HepG2 (cell line): ENCODE results near the gene UGT1A8. TPM values are rescaled to one million over a fixed set of nuclear protein-coding genes. Genes with fewer than 3 reads are reported as not detected.
"Not testable (repeated sequence)": the region's sequence is repeated elsewhere in the genome, so short reads cannot be mapped to it uniquely, and the experiment has no call there.

ENCODE experiments used
- ATAC-seq: fragments of 200-7000 bp; cut with Tn5 transposase; 3 replicates; pipeline ENCODE4 v1.9.1; 2020; ENCODE audit warnings: mild to moderate bottlenecking, moderate library complexity
- BruUV-seq: library from RNA; stranded (reverse); fragments of 400-500 nt; replicated peaks from 2 replicates; lab custom pipeline; 2021; lab: Mats Ljungman, UMichigan
- CTCF ChIA-PET: fragments of 300-600 bp; formaldehyde crosslinking; extraction: SDS; loops from one replicate; lab custom pipeline; 2021; ENCODE audit warnings: low total read pairs, inconsistent platforms, low intra/inter-chr PET ratio; lab: Yijun Ruan, JAX
- POLR2A ChIA-PET: fragments of 350-600 bp; sonication (Branson Sonifier 250); formaldehyde crosslinking; loops from one replicate; lab custom pipeline; 2020; ENCODE audit warnings: antibody characterized with exemption, inconsistent platforms; lab: Yijun Ruan, JAX
- DNase-seq: peaks from one replicate; pipeline ENCODE4 v3.0.0-alpha.2; 2015; ENCODE audit warnings: low spot score
- FAIRE-seq: peaks from 3 replicates; lab custom pipeline; 2011; peaks lifted over from hg19 to GRCh38; lab: Jason Lieb, UNC
- H2AFZ ChIP-seq: one replicate; pipeline ENCODE4 v1.6.1; 2011; ENCODE audit warnings: low read length, inconsistent platforms
- H3K27ac ChIP-seq: fragments of 300-600 bp; 3 replicates; pipeline ENCODE4 v1.8.0; 2011; ENCODE audit warnings: mixed run types, mild to moderate bottlenecking, mixed read lengths, low read length, inconsistent platforms; ENCODE audit not compliant: insufficient read depth; ENCODE audit errors: extremely low read length
- H3K27me3 ChIP-seq, 2 experiments: fragments of 200-600 bp in 1 of 2; 2 replicates in 1 of 2; 3 replicates in 1 of 2; pipeline versions ENCODE4 v1.6.0 to v1.8.0; 2011; ENCODE audit warnings: low read length in 2 of 2, mild to moderate bottlenecking in 2 of 2, moderate library complexity in 2 of 2, inconsistent platforms in 1 of 2; ENCODE audit not compliant: insufficient read depth in 2 of 2, control insufficient read depth in 1 of 2
- H3K36me3 ChIP-seq, 2 experiments: fragments of 200-600 bp in 1 of 2; replicated peaks in 1 of 2; 2 replicates in 1 of 2; 3 replicates in 1 of 2; pipeline versions ENCODE4 v1.5.1 to v1.8.0; 2011; ENCODE audit warnings: low read length in 2 of 2, inconsistent platforms in 1 of 2; ENCODE audit not compliant: insufficient read depth in 2 of 2, control insufficient read depth in 1 of 2
- H3K4me1 ChIP-seq: 2 replicates; pipeline ENCODE4 v1.5.1; 2012; ENCODE audit warnings: low read length, inconsistent platforms; ENCODE audit not compliant: insufficient read depth
- H3K4me2 ChIP-seq: 2 replicates; pipeline ENCODE4 v1.6.0; 2011; ENCODE audit warnings: low read depth, low read length, inconsistent platforms
- H3K4me3 ChIP-seq, 3 experiments: fragments of 200-600 bp in 1 of 3; sonication (generic), shearing (Covaris generic) in 1 of 3; replicated peaks in 1 of 3; 2 replicates each; pipeline ENCODE4 v1.5.1; 2011 to 2016; ENCODE audit warnings: low read length in 3 of 3, inconsistent platforms in 2 of 3, low read depth in 2 of 3, mild to moderate bottlenecking in 2 of 3, control low read depth in 1 of 3, mixed read lengths in 1 of 3; ENCODE audit not compliant: insufficient read depth in 1 of 3
- H3K79me2 ChIP-seq: one replicate; pipeline ENCODE4 v1.6.1; 2011; ENCODE audit warnings: low read length, inconsistent platforms; ENCODE audit not compliant: insufficient read depth
- H3K9ac ChIP-seq: 2 replicates; pipeline ENCODE4 v1.6.0; 2011; ENCODE audit warnings: mild to moderate bottlenecking, low read depth, low read length, inconsistent platforms; ENCODE audit not compliant: insufficient read depth
- H3K9me3 ChIP-seq: 2 replicates; pipeline ENCODE4 v1.5.1; 2012; ENCODE audit warnings: mild to moderate bottlenecking, low read length
- H4K20me1 ChIP-seq: 2 replicates; pipeline ENCODE4 v1.6.0; 2011; ENCODE audit warnings: inconsistent platforms, mild to moderate bottlenecking, low read length, moderate library complexity; ENCODE audit not compliant: insufficient read depth
- CBX5 ChIP-seq: sonication (generic); formaldehyde crosslinking; IDR thresholded peaks from 2 replicates; pipeline ENCODE4 v1.4.0; 2020; ENCODE audit warnings: missing genetic modification reagents, borderline replicate concordance
- NCOA5 ChIP-seq: sonication (generic); formaldehyde crosslinking; IDR thresholded peaks from 2 replicates; pipeline ENCODE4 v1.4.0; 2020; ENCODE audit warnings: missing genetic modification reagents
- ZNF280D ChIP-seq: sonication (generic); formaldehyde crosslinking; IDR thresholded peaks from 2 replicates; pipeline ENCODE4 v1.5.1; 2020; ENCODE audit warnings: mild to moderate bottlenecking, missing genetic modification reagents
- WGBS: methylation state at CpG from one replicate; pipeline ENCODE4 v1.1.6; 2017; ENCODE audit warnings: low lambda C conversion rate; 5-methylcytosine and 5-hydroxymethylcytosine counted together
- in situ Hi-C: cut with HindIII; loops from 2 replicates; pipeline ENCODE4 v1.10.0; 2017; ENCODE audit warnings: low pct_unique_long_range_greater_than_20kb; ENCODE audit not compliant: extremely low pct_ligation_motif_present
- intact Hi-C: fragments of 100-400 bp; cut with micrococcal nuclease; formaldehyde crosslinking; loops from one replicate; pipeline ENCODE4 v1.10.0; 2022; ENCODE audit not compliant: unreplicated experiment
- polyA plus RNA-seq, 8 experiments: library from polyadenylated mRNA; depleted of rRNA in 3 of 8; stranded (reverse) in 7 of 8; unstranded in 1 of 8; fragments of >200 nt; fragmentation: Illumina TruSeq in 4 of 8; extraction: Trizol in 4 of 8; gene quantifications; 2 replicates each; pipeline versions ENCODE4 v1.2.1 to v1.2.3, GENCODE V29; 2011 to 2016; ENCODE audit warnings: low read depth in 4 of 8, missing spikeins in 1 of 8, mixed read lengths in 1 of 8; ENCODE audit not compliant: insufficient read depth in 1 of 8
- total RNA-seq, 5 experiments: library from RNA; depleted of rRNA; stranded (reverse); fragments of >200 nt; fragmentation: Illumina TruSeq; extraction: Trizol; gene quantifications; 2 replicates each; pipeline ENCODE4 v1.2.3, GENCODE V29; 2016; ENCODE audit warnings: low read depth in 1 of 5

The UGT1A8 gene
- total and polyA plus RNA-seq, 2 of the 13 experiments (the other 11 are each of a cell fraction or from before 2014, with no cell fraction given) = not detected

- Histone ChIP-seq H3K27ac (no peak overlapping the region), H3K79me2 (no peaks in the 10 kb centered on the region), H3K36me3 (no peaks in the 10 kb centered on the region), H3K9ac (no peak overlapping the region), H2AFZ (no peak overlapping the region), H3K27me3 (peaks cover 1 to 64% of the 10 kb centered on the region in 2 experiments; a peak in 4 of 5 replicates), H3K4me3 (no peak overlapping the region), H4K20me1 (no peaks in the 10 kb centered on the region), H3K4me2 (no peak overlapping the region), H3K4me1 (peaks cover 27% of the 10 kb centered on the region), H3K9me3 (peaks cover 29% of the 10 kb centered on the region)
- CTCF ChIA-PET = no interaction called here
- FAIRE-seq (no peak), ATAC-seq (no peak), DNase-seq (no peak)
- 90% methylated on average over 6 of the region's 6 CpGs for WGBS
- POLR2A ChIA-PET = no interaction called here
- no TSS peak for BruUV-seq
- TF ChIP-seq NCOA5 (CRISPR knock-in tag) = no peak
- intact Hi-C loops = no loop called here
- in situ Hi-C loops = no loop called here
These were observed 129.8 kb downstream of the UGT1A8 start for GRCh38 chr2:233747283-233747544.

- H3K9ac ChIP-seq, ATAC-seq, CTCF ChIA-PET, H3K27ac ChIP-seq, FAIRE-seq, intact Hi-C loops, H2AFZ ChIP-seq, H3K79me2 ChIP-seq, H3K36me3 ChIP-seq, H4K20me1 ChIP-seq, H3K4me3 ChIP-seq, H3K4me2 ChIP-seq, DNase-seq, BruUV-seq, POLR2A ChIA-PET, in situ Hi-C loops: not testable (repeated sequence)
- Histone ChIP-seq H3K9me3 (peaks cover 30% of the 10 kb centered on the region), H3K27me3 (peaks cover 4 to 91% of the 10 kb centered on the region in 2 experiments; a peak in 4 of 5 replicates), H3K4me1 (peaks cover 13% of the 10 kb centered on the region)
- TF ChIP-seq ZNF280D (CRISPR knock-in tag) (0 out of 2 replicates have a peak, but pooled peaks have one; percentile 62), CBX5 (CRISPR knock-in tag) (0 out of 2 replicates have a peak, but pooled peaks have one; percentile 32)
- WGBS = 68% methylated on average over 2 of the region's 2 CpGs
These were observed 133.3 kb downstream of the UGT1A8 start for GRCh38 chr2:233750689-233751088.

- H3K4me2 ChIP-seq, POLR2A ChIA-PET, ATAC-seq, H4K20me1 ChIP-seq, H3K4me3 ChIP-seq, BruUV-seq, intact Hi-C loops, FAIRE-seq, CTCF ChIA-PET, H2AFZ ChIP-seq, DNase-seq, H3K9ac ChIP-seq, H3K79me2 ChIP-seq, in situ Hi-C loops, H3K36me3 ChIP-seq, H3K27ac ChIP-seq: not testable (repeated sequence)
- H3K9me3 ChIP-seq = peaks cover 30% of the 10 kb centered on the region
- H3K27me3 ChIP-seq = peaks cover 4 to 87% of the 10 kb centered on the region in 2 experiments; a peak in 4 of 5 replicates
- 61% methylated on average over 2 of the region's 2 CpGs for WGBS
- peaks cover 13% of the 10 kb centered on the region for H3K4me1 ChIP-seq
These were observed 134.0 kb downstream of the UGT1A8 start for GRCh38 chr2:233751212-233752009.
